Sigmoid colon (tissue), 4 donors: ENCODE measurements around the gene KCNAB3.

ENCODE experiments used
- EP300 ChIP-seq, 4 donors: sonication (generic); formaldehyde crosslinking; IDR thresholded peaks; one replicate each; pipeline ENCODE4 v1.6.1; 2017; ENCODE audit warnings: antibody characterized with exemption in 4 of 4
- POLR2AphosphoS5 ChIP-seq, 4 donors: sonication (generic); formaldehyde crosslinking; IDR thresholded peaks; one replicate each; pipeline ENCODE4 v1.6.1; 2017; ENCODE audit warnings: antibody characterized with exemption in 4 of 4
- TF ChIP-seq, protein P1 (sequence below), 4 experiments: fragments of 450-650 bp in 3 of 4; fragments of 200-600 bp in 1 of 4; IDR thresholded peaks; one replicate each; pipeline ENCODE4 v1.5.1; 2016 to 2019; ENCODE audit warnings: antibody characterized with exemption in 4 of 4, mild to moderate bottlenecking in 3 of 4, moderate library complexity in 2 of 4

- TF ChIP-seq, protein P1, sequence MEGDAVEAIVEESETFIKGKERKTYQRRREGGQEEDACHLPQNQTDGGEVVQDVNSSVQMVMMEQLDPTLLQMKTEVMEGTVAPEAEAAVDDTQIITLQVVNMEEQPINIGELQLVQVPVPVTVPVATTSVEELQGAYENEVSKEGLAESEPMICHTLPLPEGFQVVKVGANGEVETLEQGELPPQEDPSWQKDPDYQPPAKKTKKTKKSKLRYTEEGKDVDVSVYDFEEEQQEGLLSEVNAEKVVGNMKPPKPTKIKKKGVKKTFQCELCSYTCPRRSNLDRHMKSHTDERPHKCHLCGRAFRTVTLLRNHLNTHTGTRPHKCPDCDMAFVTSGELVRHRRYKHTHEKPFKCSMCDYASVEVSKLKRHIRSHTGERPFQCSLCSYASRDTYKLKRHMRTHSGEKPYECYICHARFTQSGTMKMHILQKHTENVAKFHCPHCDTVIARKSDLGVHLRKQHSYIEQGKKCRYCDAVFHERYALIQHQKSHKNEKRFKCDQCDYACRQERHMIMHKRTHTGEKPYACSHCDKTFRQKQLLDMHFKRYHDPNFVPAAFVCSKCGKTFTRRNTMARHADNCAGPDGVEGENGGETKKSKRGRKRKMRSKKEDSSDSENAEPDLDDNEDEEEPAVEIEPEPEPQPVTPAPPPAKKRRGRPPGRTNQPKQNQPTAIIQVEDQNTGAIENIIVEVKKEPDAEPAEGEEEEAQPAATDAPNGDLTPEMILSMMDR (IDR thresholded peaks at IDR 0.05): no peak
- TF ChIP-seq EP300 (IDR thresholded peaks at IDR 0.05) (no peak), POLR2AphosphoS5 (IDR thresholded peaks at IDR 0.05) (no peak)
These were observed 2.1 kb downstream of the KCNAB3 start for GRCh38 chr17:7927596-7927995.
